PC-3 (cell line): Measurements from ENCODE around the gene TMEM164.
A peak's percentile ranks its signal among the peaks of the same experiment; 100 is the strongest.

Experiments used
- CTCF ChIP-seq: fragments of 300-600 bp; sonication (generic); conservative IDR thresholded peaks from 2 replicates; pipeline ENCODE4 v1.5.1; 2017; ENCODE audit warnings: antibody characterized with exemption, low read depth, mild to moderate bottlenecking, low read length
- EZH2phosphoT487 ChIP-seq: fragments of 300-600 bp; sonication (generic); IDR thresholded peaks from 2 replicates; pipeline ENCODE4 v1.6.1; 2018; ENCODE audit warnings: mild to moderate bottlenecking, antibody characterized with exemption, low read length, borderline replicate concordance

- no peak for TF ChIP-seq EZH2phosphoT487
- peak; percentile 63 for TF ChIP-seq CTCF
Observed at GRCh38 chrX:110145854-110146253, 142.9 kb downstream of the TMEM164 start.
